Camera-type eye (tissue), 1 donor: ENCODE results near the gene GATAD2B. TPM values are rescaled to one million over a fixed set of nuclear protein-coding genes. Genes with fewer than 3 reads are reported as not detected.

ENCODE experiments used
- total RNA-seq: library from RNA; depleted of rRNA; stranded (reverse); fragments of >200 nt; gene quantifications from one replicate; pipeline ENCODE4 v1.2.3, GENCODE V29; 2014

Gene GATAD2B
- total RNA-seq = 23.1 TPM

DNA sequence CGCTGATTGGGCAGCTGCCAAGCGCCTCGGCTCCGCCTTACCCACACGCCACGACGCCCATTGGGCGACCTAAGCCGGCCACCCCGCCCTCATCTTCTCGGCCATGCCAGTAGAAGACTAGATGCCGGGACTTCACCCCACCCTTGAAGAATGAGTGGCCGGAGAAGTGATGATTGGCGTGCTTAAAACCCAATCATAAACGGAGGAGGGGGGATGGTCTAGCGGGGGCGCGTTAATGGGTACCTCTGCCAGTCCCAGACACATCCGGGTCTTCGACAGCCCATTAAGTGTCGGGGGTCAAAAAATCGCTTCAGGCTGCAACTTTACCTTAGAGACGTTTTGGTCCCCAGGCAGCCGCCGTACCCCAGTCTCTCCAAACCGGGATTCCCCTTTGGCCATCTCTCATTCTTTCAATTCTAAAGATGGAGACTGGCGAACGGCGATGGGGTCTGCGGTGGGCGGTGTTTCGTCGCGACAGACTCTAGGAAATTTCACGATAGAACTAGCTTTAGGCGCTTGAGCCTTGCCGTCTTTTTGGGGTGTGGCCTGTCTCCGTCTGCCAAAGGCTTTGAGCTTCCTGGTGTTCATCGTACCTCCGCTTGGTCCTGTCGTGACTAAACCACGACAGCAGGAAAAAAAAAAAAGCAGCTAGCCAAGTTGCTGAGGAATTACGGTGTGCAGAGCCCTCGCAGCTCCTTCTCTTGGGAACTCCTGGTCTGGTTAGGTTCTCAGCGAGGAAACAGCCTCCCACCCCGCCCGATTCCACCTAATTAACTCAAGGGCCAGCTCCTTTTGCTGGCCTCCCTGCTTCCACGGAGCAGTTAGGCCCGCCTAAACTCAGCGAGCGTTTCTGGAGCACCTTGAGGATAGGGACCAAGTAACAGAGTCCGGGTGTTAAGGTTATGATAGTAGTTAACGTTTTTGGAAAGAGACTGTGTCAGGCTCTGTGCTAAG is at the start of gene GATAD2B:
Gene GATAD2B (minus strand): TSS at position 1 of the 954 bp plus-strand sequence. CDS start 94,625 bp downstream, outside the sequence.

DNA sequence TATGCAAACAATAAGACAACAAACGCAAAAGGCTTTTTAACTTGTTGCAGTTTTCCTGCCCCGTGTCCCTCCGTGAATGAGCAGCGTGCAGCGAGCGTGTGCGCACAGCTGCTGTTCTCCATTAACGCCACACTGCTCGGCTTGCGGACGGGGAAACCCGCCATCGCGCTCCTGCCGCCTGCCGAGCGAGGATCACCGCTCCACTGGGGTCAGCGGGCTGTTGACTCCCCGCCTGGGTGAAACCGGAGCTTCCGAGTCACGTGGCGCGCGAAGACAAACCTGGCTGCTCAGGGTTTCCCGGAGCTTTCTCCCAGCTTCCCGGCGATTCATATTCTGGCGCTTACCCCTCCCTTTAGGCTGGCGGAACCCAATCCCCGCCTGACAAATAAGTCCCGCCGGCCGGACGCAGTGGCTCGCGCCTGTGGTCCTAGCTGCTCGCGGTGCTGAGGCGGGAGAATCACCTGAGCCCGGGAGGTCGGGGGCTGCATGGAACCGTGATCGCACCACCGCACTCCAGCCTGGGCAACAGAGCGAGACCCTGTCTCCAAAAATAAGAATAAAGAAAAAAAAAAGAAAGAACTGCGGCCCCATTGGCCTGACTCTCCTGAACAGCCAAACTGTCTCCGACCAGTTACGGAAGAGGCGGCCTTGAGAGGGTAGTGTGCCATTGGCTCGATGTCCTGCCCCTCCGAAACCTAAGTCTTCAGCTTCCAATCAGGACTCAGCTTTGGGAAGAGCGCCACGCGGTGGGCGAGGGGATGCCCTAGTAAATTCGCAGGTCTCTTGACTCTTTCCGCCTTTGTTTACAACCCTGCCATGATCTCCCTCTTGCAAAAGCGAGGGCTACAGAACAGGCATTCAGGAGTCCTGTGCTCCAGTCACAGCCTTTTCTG is 44.6 kb upstream of the GATAD2B start, which contains the start of gene CREB3L4:
Gene CREB3L4 (plus strand): TSS at position 796 of the 893 bp plus-strand sequence. CDS start 624 bp downstream, outside the sequence.

DNA sequence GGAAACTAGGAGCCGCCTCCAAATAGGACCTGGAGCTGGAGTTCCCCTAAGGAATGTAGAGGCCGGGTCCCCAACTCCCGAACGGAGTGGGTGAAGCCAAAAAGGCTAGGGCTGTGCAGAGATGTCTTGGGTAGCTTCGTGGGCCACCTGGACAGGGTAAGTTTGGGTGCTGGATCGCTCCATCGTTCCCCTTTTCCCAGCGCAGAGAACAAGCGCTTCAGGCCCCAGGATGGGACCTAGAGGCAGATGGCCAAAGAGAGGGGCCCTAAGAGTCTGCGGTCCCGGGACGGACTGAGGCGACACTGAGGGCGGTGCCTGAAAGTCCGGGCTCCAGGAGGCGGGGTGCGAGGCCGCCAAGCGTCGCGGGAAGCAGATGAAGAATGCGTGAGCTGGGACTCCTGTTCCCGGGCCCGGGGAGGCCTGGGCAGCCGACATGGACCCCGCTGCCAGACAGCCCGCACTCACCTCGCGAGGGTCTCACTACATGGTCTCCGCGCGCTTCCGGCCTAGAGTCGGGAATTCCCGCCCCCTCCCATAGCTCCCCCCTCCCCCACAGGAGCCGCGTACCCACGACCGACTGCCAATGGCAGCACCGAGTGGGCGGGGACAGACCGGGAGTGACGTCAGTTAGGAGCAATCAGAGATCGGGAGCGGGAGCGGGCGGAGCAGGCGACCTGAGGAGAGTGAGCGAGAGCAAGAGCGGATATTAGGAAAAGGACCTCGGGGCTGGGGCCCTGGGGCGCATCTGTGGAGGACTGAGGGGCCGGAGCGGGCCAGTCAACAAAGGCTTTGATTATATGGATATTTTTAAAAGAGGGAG is 40.5 kb upstream of the GATAD2B start, which contains the start of gene SLC39A1:
Gene SLC39A1 (minus strand): TSS at position 508 of the 820 bp plus-strand sequence. CDS start 822 bp downstream, outside the sequence.

DNA sequence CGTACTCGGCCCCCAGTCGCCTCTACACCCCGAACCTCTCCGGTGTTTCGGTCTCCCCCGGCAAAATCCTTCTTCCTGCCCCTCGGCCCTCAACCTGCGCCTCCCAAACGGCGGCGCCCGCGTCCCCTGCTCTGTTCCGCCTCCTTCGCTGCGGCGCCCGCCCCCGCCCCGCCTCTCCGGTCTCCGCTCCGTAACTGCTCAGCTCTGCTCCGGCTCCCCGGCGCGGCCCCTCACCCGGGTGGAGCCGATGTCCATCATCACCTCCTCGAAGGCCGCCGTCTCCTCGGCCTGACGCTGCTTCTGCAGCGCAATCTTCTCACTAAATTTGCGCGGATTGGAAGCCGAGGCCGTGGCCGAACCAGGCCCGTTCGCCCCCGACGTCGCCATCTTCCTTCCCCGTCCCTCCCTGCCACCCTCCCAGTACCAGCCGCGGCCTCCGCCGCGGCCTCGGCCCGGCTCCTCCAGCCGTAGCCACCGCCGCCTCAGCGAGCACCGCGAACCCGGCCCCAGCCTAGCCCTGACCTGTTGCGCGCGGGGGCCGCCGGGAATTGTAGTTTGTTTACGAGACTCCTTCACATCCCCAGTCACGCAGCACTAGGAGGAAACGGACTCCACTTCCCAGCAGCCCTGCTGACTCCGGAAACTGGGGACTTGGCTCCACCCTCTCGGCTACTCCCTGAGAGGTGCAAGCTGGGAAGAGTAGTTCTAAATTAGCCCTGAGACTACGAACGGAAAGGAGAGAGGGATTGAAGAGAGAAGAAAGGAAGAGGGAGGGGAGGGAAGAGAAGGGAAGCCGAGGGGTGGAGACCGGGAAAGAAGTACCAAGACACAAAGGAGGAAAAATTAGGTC is 35.6 kb upstream of the GATAD2B start, which contains the start of gene CRTC2:
Gene CRTC2 (minus strand): TSS at position 502 of the 850 bp plus-strand sequence. CDS start 115 bp downstream, at position 387.

DNA sequence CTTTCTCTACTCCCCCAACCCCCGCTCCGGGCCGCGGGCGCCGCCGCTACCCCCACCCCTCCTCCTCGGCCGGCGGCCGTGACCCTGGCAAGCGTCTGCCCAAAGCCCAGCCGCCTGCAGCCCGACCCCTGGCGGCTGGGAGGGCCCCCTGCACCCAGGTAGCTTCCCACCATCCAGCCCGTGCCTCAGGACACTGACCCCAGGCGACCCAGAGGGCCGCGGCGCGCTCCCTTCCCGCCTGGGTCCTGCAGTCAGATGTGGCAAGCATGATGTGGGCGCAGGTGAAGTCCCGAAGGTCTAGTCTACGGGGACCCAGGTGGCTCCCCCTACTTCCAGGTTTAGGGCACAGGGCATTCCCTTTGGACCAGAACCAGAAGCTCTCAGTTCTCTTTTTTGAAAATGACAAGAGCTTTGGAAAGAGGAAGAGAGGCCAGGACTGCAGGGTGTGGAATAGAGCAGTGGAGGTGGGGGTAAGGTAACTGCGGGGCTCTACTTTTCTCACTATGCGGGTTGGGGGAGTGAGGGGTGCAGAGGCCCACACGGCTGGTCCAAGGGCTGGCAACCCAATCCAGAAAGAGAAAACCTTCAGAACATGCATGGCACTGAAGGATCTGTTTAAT is 24.0 kb upstream of the GATAD2B start, which contains the start of gene DENND4B:
Gene DENND4B (minus strand): TSS at position 97 of the 620 bp plus-strand sequence. CDS start 2,344 bp downstream, outside the sequence.

DNA sequence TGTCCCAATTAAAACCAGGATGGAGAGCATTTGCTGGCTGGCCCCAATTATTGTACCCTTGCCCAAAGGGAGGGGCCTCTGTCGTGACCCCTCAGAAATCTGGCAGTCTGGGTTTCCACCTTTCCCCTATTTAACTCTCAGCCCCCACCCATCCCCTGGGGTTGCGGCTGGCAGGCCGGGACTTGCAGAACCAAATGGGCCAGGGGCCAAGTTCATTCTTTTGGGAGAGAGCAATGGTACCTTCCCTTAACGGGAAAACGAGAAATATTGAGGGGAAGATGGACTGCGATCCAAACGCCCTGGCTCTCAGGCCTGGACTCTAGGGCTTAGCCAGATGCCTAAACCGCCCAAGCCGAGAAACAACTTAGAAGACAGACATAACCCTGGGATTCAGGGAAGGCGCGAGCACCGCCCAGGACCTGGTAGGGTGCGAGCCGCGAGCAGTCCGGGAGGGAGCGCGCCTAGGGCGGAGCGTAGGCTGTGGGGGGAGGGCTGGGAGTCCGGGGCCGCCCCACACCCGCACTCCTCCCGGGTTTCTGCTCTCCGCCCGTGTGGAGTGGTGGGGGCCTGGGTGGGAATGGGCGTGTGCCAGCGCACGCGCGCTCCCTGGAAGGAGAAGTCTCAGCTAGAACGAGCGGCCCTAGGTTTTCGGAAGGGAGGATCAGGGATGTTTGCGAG is 147.9 kb downstream of the GATAD2B start, which contains the start of gene SLC27A3:
Gene SLC27A3 (plus strand): TSS at position 628 of the 678 bp plus-strand sequence. CDS start 91 bp downstream, outside the sequence.

Other genes with a start within 250 kb of the GATAD2B start
- gene NPR1, start 244.3 kb downstream of the GATAD2B start, total RNA-seq = 6.8 TPM
- 55.7 TPM for gene INTS3, start 194.9 kb downstream of the GATAD2B start, total RNA-seq
- gene SLC27A3, start 147.6 kb downstream of the GATAD2B start, total RNA-seq = 16.4 TPM
- 33.4 TPM for gene DENND4B, start 23.7 kb upstream of the GATAD2B start, total RNA-seq
- 8.0 TPM for gene CRTC2, start 35.6 kb upstream of the GATAD2B start, total RNA-seq
- gene SLC39A1, start 40.6 kb upstream of the GATAD2B start, total RNA-seq = 51.3 TPM
- gene CREB3L4, start 44.9 kb upstream of the GATAD2B start, total RNA-seq = 16.6 TPM
- 86.2 TPM for gene JTB, start 54.7 kb upstream of the GATAD2B start, total RNA-seq
- 26.3 TPM for gene RAB13, start 63.4 kb upstream of the GATAD2B start, total RNA-seq
- gene RPS27, start 67.8 kb upstream of the GATAD2B start, total RNA-seq = 828 TPM
- 0.11 TPM for gene NUP210L, start 232.1 kb upstream of the GATAD2B start, total RNA-seq